HG03432 (cell line): ENCODE results near the gene PGAP2.
"Not testable (repeated sequence)": the region's sequence is repeated elsewhere in the genome, so short reads cannot be mapped to it uniquely, and the experiment has no call there.

Experiments
- ATAC-seq: cut with Tn5 transposase; IDR thresholded peaks from one replicate; pipeline ENCODE4 v1.9.1; 2021; ENCODE audit warnings: mild to moderate bottlenecking, moderate library complexity; ENCODE audit not compliant: unreplicated experiment

The PGAP2 gene

DNA sequence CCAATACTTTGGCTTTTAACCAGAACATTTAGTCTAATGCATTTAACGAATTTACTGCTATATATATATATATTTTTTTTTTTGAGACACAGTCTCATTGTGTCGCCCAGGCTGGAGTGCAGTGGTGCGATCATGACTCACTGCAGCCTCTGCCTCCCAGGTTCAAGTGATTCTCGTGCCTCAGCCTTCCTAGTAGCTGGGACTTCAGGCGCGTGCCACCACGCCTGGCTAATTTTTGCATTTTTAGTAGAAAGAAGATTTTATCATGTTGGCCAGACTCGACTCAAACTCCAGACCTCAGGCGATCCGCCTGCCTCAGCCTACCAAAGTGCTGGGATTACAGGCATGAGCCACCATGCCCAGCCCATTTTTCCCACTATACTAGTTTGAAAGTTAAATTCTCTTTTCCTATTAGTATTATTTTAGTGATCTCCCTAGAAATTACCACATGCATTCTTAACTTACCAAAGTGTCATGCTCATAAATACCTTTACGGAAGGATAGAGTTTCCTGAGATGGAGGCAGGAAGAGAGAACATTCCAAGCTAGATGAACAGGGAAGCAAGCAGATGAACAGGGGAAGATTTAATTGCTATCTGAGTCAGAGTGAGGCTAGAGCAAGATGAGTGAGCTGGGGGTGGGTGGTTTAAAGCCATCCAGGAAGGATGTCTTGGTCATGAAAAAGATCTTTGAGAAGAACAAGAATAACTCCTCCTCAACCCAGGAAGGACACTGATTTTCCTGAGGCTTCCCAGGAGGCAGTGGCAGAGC, 4.4 kb upstream of the PGAP2 start:
- no peak for ATAC-seq

DNA sequence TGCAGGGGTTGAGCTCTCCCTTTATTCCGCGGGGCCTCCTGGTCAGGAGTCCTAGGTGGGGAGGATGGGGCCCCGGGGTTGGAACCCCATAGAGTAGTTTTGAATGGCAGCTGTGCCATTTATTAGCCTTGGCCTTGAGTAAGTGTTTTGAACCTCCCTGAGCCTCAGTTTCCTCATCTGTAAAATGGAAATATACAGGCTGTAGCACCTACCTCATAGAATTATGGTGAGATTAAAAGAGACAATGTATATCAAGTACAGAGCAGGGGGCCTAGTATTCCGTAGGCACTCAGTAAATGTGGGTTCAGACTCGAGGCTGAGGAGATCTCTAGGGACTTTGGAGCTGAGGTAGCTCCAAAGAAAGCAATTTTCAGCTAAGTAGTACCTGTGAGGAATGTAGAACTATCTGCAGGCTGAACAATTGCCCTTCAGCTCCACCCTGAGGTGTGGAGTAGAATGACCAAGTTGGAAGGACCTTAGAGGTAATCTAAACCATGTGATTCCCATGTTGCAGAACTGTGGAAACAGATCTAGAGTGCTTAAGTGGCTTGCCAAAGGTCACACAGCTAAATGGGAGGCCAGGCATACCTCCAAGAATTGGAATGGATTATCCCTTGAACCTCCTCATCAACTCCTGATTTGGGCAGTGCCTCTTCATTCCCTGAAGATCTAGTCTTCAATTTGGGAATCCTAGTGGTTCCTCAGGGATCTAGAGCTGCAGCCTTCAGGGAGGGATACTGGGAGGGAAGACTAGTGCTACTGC, 682 bp downstream of the PGAP2 start:
- peak; percentile 72 for ATAC-seq

DNA sequence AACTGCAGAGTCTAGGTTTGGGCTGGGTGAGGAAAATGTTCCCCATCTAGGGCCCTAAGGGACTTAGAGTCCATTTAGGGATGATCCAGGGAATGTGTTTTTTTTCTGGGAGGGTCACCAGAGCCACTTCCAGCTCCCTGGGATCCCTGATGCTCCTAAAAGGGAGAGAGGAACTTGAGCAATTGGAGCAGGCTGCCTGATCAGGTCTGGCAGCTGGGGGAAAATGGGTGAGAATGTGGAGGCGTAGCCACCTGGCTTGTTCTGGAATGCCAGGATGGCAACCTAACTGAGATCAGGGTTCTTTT, 1.2 kb downstream of the PGAP2 start:
- no peak for ATAC-seq

DNA sequence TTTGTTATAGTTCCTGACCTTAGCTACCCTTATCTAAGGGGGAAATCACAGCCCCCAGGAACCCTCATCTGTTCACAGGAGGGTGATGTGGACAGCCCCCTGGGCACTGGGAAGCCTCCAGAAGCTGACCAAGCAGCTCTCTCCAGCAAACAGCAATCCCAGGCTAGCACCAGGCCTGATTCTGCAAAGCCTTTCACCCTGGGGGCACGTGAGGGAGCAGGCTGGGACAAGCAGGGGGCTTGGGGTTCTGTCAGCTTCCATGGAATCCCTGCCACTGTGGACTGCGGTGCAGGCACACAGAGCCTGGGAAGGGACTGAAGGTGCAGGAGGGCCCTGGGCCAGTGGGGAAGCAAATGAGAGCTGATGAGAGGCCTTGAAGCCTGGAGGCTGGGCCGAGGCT, 2.1 kb downstream of the PGAP2 start:
- no peak for ATAC-seq

DNA sequence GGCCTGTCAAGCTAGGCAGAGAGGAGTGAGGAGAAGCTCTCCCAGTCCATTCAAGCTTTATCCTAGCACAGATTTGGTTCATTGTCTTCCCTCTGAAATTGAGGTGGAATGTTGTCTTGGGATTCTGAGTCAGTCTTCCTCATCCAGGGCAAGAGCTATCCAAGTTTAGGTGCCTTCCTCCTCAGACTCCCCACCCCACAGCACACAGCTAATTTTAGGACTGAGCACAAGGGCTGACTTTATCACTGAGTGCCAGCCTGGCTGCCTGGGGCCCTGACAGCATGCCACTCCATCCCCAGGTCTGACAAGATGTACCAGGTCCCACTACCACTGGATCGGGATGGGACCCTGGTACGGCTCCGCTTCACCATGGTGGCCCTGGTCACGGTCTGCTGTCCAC, 2.6 kb downstream of the PGAP2 start:
- ATAC-seq = no peak

DNA sequence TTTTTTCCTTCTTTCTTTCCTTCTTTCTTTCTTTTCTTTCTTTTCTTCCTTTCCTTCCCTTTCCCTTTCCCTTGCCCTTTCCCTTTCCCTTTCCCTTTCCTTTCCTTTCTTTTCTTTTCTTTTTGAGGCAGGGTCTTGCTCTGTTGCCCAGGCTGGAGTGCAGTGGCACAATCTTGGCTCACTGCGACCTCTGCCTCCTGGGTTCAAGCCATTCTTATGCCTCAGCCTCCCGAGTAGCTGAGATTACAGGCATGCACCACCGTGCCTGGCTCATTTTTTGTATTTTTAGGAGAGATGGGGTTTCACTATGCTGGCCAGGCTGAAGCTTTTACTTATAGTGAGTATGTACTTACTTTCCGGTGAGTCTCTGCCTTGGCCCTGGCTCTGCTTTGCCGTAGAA, 6.5 kb downstream of the PGAP2 start:
- ATAC-seq = not testable (repeated sequence)

DNA sequence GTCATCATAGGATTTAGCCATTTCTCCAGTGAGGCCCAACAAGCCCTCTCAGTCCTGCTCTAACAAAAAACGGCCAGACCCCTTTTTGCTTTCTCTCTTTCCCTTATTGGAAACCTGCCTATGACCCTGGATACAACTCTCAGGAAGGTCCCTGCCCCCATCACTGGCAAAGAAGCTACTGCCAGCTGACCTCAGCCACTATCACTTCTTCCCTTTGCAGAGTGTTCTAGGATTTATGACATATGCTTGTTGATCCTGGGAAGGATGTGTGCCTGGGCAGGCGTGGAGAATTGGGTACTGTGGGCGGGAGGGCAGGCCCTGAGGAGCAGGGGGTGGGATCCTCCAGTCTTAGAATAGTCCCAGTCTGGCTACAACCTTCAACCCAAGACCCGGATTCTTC, 7.5 kb downstream of the PGAP2 start:
- ATAC-seq = no peak

DNA sequence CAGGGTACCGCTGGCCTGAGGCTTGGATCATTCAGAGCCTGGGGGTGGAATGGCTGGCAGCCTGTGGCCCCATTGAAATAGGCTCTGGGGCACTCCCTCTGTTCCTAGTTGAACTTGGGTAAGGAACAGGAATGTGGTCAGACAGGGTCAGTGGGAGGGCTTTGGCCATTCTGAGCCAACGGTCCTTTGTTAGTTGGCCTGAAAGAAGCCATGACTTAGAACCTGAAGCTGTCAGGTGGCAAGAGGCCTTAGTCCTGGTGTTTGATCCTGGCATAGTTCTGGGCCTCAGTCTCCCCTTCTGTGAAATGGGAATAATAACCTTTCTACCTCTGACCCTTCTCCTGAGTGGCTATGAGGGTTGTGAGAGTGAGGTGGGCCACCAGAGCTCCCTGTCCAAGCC, 8.3 kb downstream of the PGAP2 start:
- ATAC-seq = no peak

DNA sequence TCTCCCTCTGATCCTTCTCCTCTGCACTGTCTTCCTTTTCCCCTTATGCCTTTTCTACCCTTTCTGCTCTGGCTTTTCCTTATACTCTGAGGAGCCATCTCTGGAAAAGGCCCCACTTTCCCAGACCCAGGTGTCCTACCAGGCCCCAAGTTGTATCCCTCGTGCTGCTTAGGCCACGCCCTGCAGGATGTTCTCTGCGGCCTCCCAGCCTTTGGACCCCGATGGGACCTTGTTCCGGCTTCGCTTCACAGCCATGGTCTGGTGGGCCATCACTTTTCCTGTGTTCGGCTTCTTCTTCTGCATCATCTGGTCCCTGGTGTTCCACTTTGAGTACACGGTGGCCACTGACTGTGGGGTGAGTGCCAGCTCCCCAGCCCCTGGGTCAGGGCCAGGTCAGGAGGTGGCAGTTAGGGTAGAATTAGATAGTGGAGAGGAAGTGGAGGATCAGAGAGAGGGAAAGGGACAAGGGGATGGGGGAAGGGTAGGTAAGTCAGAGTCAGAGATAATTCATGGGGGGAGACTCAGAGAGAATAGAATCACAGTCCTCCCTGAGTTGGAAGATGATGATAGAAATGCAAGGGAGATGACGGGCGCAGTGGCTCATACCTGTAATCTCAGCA, 8.9 kb downstream of the PGAP2 start:
- ATAC-seq = no peak

DNA sequence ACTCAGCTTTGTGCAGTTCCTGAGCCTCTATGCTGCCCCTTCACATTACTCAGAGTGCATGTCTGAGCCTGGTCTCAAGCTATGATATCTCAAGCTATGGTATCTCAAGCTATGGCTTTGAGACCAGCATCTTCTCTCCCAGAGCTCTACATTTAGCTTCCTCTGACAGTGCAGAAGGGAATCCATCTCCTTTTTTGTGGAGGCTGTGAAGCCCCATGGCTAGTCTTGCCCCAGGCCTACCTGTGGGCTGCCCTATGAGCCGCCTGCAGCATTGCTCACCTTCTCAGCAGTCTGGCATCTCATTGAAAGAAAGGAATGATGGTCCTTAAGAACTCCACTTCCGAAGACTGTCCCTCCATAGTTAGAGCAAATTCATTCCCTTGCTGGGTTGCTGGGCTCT, 12.6 kb downstream of the PGAP2 start:
- no peak for ATAC-seq

DNA sequence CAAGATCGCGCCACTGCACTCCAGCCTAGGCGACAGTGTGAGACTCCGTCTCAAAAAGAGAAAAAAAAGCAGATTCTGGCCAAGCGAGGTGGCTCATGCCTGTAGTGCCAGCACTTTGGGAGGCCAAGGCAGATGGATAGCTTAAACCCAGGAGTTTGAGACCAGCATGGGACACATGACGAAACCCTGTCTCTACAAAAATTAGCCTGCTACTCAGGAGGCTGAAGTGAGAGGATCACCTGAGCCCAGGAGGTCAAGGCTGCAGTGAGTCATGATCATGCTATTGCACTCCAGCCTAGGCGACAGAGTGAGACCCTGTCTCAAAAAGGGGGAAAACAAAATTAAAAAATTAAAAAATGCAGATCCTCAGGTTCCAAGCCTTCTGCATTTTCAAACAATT, 14.0 kb downstream of the PGAP2 start:
- no peak for ATAC-seq

DNA sequence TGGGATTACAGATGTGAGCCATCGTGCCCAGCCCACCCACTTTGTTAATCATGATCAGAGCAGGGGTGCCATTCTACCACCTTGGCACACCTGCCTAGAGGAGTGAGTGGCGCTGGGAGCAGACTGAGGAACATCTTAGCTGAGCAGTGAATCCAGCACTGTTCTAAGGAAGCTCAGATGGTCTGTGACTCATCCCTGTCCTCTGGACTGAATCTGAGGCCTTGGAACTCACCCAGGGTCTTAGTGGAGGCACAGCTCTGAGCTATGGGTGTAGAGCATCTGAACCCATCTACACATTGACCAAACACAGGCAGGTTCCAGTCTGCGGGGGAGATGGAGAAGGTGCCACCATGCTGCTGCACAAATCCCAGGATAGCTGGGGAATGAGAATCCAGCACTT, 14.9 kb downstream of the PGAP2 start:
- ATAC-seq = no peak

DNA sequence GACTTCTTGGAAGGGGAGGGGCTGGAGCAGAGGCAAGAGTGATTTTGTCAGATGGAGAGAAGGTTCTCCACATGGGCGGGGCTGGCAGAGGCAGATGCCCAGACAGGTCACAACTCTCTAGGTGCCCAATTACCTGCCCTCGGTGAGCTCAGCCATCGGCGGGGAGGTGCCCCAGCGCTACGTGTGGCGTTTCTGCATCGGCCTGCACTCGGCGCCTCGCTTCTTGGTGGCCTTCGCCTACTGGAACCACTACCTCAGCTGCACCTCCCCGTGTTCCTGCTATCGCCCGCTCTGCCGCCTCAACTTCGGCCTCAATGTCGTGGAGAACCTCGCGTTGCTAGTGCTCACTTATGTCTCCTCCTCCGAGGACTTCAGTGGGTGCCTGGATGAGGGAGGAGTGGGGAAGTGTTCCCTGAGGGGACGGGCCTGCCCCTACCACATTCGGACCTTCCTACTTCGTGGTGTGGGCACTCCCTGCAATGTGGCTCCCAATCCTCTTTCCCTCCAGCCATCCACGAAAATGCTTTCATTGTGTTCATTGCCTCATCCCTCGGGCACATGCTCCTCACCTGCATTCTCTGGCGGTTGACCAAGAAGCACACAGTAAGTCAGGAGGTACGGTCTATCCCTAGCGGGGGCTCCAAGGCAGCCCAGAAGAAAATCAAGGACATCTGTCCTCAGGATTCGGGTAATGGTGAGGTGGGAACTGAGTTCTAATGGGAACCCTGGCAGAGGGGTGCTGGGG, 15.6 kb downstream of the PGAP2 start:
- no peak for ATAC-seq

DNA sequence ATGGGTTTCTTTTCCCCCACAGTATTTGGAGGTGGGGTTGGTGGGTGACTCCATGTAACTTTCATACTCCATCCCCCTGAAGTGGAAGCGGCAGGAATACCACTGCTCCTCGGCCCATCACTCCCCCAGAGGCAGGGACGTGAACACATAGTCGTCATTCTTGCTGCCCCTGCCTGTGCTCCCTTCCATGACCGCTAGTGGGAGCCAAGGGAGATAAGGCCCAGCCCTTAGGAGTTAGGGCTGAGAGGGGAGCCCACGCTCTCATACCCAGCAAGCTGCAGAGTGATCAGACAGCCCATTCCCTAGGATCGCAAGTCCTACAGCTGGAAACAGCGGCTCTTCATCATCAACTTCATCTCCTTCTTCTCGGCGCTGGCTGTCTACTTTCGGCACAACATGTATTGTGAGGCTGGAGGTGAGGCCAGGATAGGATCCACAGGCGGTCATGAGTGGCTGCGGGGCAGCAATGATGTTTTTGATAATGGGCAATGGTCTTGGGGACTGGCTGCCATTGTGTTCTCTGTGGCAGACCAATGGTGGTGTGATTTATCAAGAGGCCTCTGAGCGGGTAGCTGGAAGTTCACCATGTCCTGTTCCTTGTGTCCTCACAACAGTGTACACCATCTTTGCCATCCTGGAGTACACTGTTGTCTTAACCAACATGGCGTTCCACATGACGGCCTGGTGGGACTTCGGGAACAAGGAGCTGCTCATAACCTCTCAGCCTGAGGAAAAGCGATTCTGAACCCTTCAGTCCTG, 16.5 kb downstream of the PGAP2 start:
- peak; percentile 87 for ATAC-seq

DNA sequence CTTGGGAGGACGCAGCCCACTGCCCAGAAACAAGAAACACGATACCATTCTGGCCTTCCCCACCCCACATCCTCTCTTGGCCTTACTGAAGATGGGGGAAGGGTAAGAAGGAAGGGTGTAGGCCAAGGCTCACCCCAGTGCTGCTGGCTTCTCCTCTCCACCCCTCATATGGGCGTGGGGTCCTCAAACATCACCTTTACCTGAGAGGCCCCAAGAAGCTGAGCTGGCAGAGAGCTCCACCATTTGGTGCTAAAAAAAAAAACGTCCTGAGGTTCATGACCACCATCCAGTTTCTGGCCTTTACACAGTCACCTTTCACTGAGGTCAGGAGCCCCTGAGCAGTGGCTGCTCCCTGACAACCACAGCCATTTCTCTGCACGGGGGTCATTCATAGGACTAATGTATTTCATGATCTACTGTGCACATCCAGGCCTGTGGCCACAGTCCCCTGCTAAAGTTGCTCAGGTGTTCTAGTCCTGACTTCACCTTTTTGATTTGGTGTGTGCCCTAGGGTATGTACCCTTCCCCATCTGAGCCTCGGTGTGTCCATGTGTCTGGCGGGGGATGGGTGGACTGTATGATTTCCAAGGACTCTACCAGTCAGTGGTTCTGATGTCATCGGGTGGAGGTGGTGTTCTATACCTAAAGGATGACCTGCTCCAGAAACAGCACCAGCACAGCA, 17.3 kb downstream of the PGAP2 start:
- ATAC-seq = no peak

DNA sequence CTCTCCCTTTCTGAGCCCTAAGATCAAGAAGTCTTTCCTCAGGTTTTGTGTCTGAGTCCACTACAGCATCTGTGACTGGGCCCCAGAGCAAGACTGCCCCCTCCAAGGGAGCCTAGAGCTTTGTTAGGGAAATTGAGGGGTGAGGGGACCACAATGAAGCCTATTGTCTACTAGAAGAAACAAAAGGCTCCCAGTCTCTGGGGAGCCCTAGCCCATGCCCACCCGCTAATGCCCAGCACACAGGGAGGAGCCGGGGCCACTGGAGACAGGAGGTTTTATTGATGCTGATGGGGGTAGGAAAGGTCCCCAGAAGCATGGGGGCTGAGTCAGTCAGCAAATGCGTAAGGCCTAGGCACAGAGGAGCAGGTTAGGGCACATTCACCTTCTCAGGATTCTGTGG, 18.4 kb downstream of the PGAP2 start:
- no peak for ATAC-seq

DNA sequence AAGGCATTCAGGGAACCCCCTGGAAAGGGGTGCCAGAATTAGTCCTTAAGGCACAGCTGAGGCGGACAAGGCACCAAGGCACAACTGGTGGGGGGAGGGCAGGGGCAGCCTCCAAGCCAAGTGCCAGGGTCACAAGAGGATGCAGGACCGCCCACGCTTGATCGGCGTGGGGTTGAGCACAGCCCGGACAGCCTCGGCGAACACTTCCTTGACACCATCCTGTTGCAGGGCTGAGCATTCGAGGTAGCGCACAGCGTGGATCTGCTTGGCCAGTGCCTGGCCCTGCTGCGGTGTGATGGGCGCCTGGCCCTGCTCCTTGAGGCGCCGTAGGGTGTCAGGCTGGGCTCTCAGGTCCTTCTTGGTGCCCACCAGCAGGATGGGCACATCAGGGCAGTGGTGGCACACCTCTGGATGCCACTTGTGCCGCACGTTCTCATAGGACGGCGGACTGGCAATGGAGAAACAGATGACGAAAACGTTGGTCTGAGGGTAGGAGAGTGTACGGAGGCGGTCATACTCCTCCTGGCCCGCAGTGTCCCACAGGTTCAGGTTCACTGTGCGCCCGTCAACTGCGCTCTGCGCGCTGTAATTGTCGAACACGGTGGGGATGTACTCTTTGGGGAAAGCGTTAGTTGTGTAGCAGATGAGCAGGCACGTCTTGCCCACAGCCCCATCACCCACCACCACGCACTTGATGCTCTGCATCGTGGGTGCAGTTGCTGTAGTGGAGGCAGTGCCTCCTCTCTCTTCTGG, 19.2 kb downstream of the PGAP2 start:
- no peak for ATAC-seq

DNA sequence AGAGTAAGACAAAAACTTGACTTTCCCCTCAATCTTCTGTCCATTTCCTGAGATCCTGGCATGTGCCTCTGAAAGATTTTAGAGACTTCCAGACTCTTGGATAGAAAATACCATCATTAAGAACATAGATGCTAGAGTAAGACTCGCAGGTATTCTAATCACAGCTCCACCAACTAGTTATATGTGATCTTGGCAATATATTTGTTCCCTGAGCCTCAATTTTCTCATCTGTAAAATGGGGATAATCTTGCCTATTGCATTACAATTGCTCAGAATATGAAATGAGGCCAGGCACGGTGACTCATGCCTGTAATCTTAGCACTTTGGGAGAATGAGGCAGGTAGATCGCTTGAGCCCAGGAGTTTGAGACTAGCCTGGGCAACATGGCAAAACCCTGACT, 21.7 kb downstream of the PGAP2 start:
- ATAC-seq = no peak

DNA sequence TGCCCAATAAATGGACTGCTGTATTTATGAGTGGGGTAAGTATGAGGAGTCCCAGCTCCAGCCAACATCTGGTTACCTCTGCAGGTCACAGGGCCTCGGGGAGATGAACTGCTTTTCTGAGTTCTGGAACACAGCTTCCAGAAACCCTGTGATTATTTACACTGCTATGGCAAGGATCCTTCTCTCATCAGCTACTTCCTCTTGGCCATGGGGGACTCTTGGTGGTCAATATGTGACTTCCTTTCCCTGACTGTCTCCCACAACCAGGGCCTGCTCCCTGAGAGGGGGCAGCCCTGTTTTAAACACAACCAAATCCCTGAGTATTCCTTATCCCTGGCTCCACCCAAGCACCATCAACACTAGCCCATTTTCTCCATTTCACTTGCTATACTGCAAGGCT, 22.4 kb downstream of the PGAP2 start:
- no peak for ATAC-seq
